OCI-M2 (cell line): ENCODE results near the gene RNF146.
"Not testable (repeated sequence)": the region's sequence is repeated elsewhere in the genome, so short reads cannot be mapped to it uniquely, and the experiment has no call there.

ENCODE experiments used
- DNase-seq: peaks from one replicate; lab custom pipeline; 2025; ENCODE audit not compliant: unreplicated experiment; lab: John Stamatoyannopoulos, UW

The RNF146 gene

GRCh38 chr6:127279815-127280214 is 13.2 kb downstream of the RNF146 start:
- DNase-seq = no peak

- no peak for DNase-seq
These were observed 15.5 kb downstream of the RNF146 start for GRCh38 chr6:127282184-127282583.

GRCh38 chr6:127288705-127289104 is 22.0 kb downstream of the RNF146 start:
- DNase-seq = no peak

GRCh38 chr6:127289934-127290333 is 23.3 kb downstream of the RNF146 start:
- no peak for DNase-seq

- DNase-seq = no peak
These were observed 24.0 kb downstream of the RNF146 start for GRCh38 chr6:127290391-127291265.

- DNase-seq = no peak
These were observed 24.8 kb downstream of the RNF146 start for GRCh38 chr6:127291495-127291894.

GRCh38 chr6:127297502-127298070 is 30.9 kb downstream of the RNF146 start:
- DNase-seq = no peak

GRCh38 chr6:127298475-127298874 is 31.8 kb downstream of the RNF146 start:
- no peak for DNase-seq

GRCh38 chr6:127299522-127300240 is 33.0 kb downstream of the RNF146 start:
- no peak for DNase-seq

- no peak for DNase-seq
These were observed 33.7 kb downstream of the RNF146 start for GRCh38 chr6:127300411-127300810.

- DNase-seq = no peak
These were observed 34.6 kb downstream of the RNF146 start for GRCh38 chr6:127301199-127301700.

GRCh38 chr6:127302728-127303660 is 36.3 kb downstream of the RNF146 start:
- DNase-seq = no peak

- DNase-seq = no peak
These were observed 37.3 kb downstream of the RNF146 start for GRCh38 chr6:127303917-127304316.

GRCh38 chr6:127305741-127306140 is 39.1 kb downstream of the RNF146 start:
- no peak for DNase-seq

- DNase-seq = no peak
These were observed 50.9 kb downstream of the RNF146 start for GRCh38 chr6:127317388-127318128.

- DNase-seq = no peak
These were observed 53.0 kb downstream of the RNF146 start for GRCh38 chr6:127319686-127320085.

- DNase-seq = no peak
These were observed 61.5 kb downstream of the RNF146 start for GRCh38 chr6:127328043-127328609.

GRCh38 chr6:127331256-127331655 is 64.6 kb downstream of the RNF146 start:
- DNase-seq = not testable (repeated sequence)

- no peak for DNase-seq
These were observed 65.8 kb downstream of the RNF146 start for GRCh38 chr6:127332383-127332961.
